ENCODE measurements around the gene GPD1. TPM values are rescaled to one million over a fixed set of nuclear protein-coding genes. Genes with fewer than 3 reads are reported as not detected.

Gene GPD1
- total RNA-seq, 6 donors from 2014 or later: 2.1 to 73.1 (median 60.2) TPM

- DNase-seq (no peak), ATAC-seq (ENCODE audit: low FRiP score in 2 of 2) (no peak)
- Histone ChIP-seq H3K4me1 (peaks cover 9 to 18% (median 11%) of the 10 kb centered on the region in 4 donors), H3K36me3 (peaks cover 8 to 60% (median 31%) of the 10 kb centered on the region in 4 donors), H3K27ac (no peak overlapping the region), H3K4me3 (no peak overlapping the region), H3K27me3 (no peaks in the 10 kb centered on the region), H3K9me3 (no peaks in the 10 kb centered on the region)
- 76 to 88% methylated on average over 5 of the region's 5 CpGs for WGBS, 2 donors
- TF ChIP-seq POLR2AphosphoS5 (IDR thresholded peaks at IDR 0.05) (no peak), CTCF (IDR thresholded peaks at IDR 0.05) (no peak), EP300 (IDR thresholded peaks at IDR 0.05) (no peak), POLR2A (IDR thresholded peaks at IDR 0.05) (no peak)
Measured at GRCh38 chr12:50121641-50122040, 17.8 kb downstream of the GPD1 start.

GRCh38 chr12:50123203-50123602 is 19.4 kb downstream of the GPD1 start:
- WGBS, 2 donors: 51 to 79% methylated on average over 2 of the region's 2 CpGs
- Histone ChIP-seq H3K27ac (no peak overlapping the region), H3K4me3 (no peak overlapping the region), H3K9me3 (no peaks in the 10 kb centered on the region), H3K36me3 (peaks cover 8 to 74% (median 36%) of the 10 kb centered on the region in 4 donors), H3K4me1 (peaks cover 4 to 9% (median 7%) of the 10 kb centered on the region in 4 donors), H3K27me3 (no peaks in the 10 kb centered on the region)
- ATAC-seq (ENCODE audit: low FRiP score in 2 of 2) (no peak), DNase-seq (no peak)
- TF ChIP-seq EP300 (IDR thresholded peaks at IDR 0.05) (no peak), POLR2A (IDR thresholded peaks at IDR 0.05) (no peak), CTCF (IDR thresholded peaks at IDR 0.05) (no peak), POLR2AphosphoS5 (IDR thresholded peaks at IDR 0.05) (no peak)

- TF ChIP-seq POLR2AphosphoS5 (IDR thresholded peaks at IDR 0.05): no peak
- no peak for TF ChIP-seq POLR2A (IDR thresholded peaks at IDR 0.05)
- TF ChIP-seq EP300 (IDR thresholded peaks at IDR 0.05): no peak
- no peak for TF ChIP-seq CTCF (IDR thresholded peaks at IDR 0.05)
- Histone ChIP-seq H3K4me3 (no peak overlapping the region), H3K27me3 (no peaks in the 10 kb centered on the region), H3K27ac (no peak overlapping the region), H3K9me3 (no peaks in the 10 kb centered on the region), H3K36me3 (peaks cover 4 to 78% (median 39%) of the 10 kb centered on the region in 4 donors), H3K4me1 (peaks cover 4 to 9% (median 7%) of the 10 kb centered on the region in 4 donors)
- DNase-seq (no peak), ATAC-seq (ENCODE audit: low FRiP score in 2 of 2) (no peak)
- WGBS, 2 donors: 79 to 81% methylated on average over 2 of the region's 2 CpGs
Measured at GRCh38 chr12:50127546-50127945, 23.7 kb downstream of the GPD1 start.

GRCh38 chr12:50129290-50129689 is 25.5 kb downstream of the GPD1 start:
- Histone ChIP-seq H3K27ac (no peak overlapping the region), H3K9me3 (no peaks in the 10 kb centered on the region), H3K4me1 (peaks cover 4 to 9% (median 7%) of the 10 kb centered on the region in 4 donors), H3K4me3 (no peak overlapping the region), H3K36me3 (peaks cover 4 to 81% (median 45%) of the 10 kb centered on the region in 4 donors), H3K27me3 (no peaks in the 10 kb centered on the region)
- TF ChIP-seq POLR2AphosphoS5 (IDR thresholded peaks at IDR 0.05) (no peak), CTCF (IDR thresholded peaks at IDR 0.05) (no peak), EP300 (IDR thresholded peaks at IDR 0.05) (no peak), POLR2A (IDR thresholded peaks at IDR 0.05) (no peak)
- DNase-seq (no peak), ATAC-seq (ENCODE audit: low FRiP score in 2 of 2) (no peak)
- WGBS, 2 donors: 64 to 82% methylated on average over 4 of the region's 4 CpGs

GRCh38 chr12:50132505-50133135 is 28.8 kb downstream of the GPD1 start:
- WGBS, 2 donors: 75 to 95% methylated on average over 2 of the region's 2 CpGs
- Histone ChIP-seq H3K27me3 (no peaks in the 10 kb centered on the region), H3K4me1 (peaks cover 0 to 3% (median 0%) of the 10 kb centered on the region in 4 donors), H3K36me3 (peaks cover 4 to 94% (median 53%) of the 10 kb centered on the region in 4 donors), H3K27ac (no peak overlapping the region), H3K4me3 (no peak overlapping the region), H3K9me3 (no peaks in the 10 kb centered on the region)
- no peak for DNase-seq
- TF ChIP-seq CTCF (IDR thresholded peaks at IDR 0.05): peak in 2 of 6 experiments; percentile 46 to 64
- TF ChIP-seq POLR2AphosphoS5 (IDR thresholded peaks at IDR 0.05): no peak
- no peak for ATAC-seq (ENCODE audit: low FRiP score in 2 of 2)

All from upper lobe of left lung (tissue), 6 donors.